GM18861 (cell line): ENCODE data around the gene GOLGA6B.
"Not testable (repeated sequence)": the region's sequence is repeated elsewhere in the genome, so short reads cannot be mapped to it uniquely, and the experiment has no call there.

Experiments
- ATAC-seq: cut with Tn5 transposase; IDR thresholded peaks from one replicate; pipeline ENCODE4 v1.9.1; 2021; ENCODE audit not compliant: unreplicated experiment

The GOLGA6B gene

GRCh38 chr15:72654397-72654796 lies at the start of gene GOLGA6B:
GOLGA6B (plus strand) TSS chr15:72654697; CDS start chr15:72654738, 41 bp downstream.
- not testable (repeated sequence) for ATAC-seq

- no peak for ATAC-seq
These were observed 49.7 kb upstream of the GOLGA6B start for GRCh38 chr15:72604794-72605193.

- ATAC-seq = not testable (repeated sequence)
These were observed 46.4 kb upstream of the GOLGA6B start for GRCh38 chr15:72608084-72608483.

DNA sequence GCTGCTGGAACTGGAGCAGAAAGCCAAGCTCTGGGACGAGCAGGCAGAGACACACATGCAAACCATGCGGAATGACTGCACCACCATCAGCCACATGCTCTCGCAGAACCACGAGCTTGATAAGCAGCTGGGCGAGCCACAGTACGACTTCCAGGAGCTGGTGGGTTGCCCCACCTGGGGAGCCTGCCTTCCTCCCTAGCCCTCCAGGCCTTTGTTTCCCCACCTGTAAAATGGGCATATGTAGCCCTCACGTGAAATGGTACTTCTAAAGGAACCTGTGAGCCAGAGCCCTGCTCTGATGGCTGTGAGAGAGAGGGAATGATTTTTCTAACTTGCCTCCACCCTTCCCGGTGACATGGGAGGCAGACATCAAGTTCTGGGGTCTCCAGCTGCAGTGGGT lies 44.6 kb upstream of the GOLGA6B start:
- no peak for ATAC-seq

GRCh38 chr15:72612324-72612723 lies 42.2 kb upstream of the GOLGA6B start:
- ATAC-seq = not testable (repeated sequence)

DNA sequence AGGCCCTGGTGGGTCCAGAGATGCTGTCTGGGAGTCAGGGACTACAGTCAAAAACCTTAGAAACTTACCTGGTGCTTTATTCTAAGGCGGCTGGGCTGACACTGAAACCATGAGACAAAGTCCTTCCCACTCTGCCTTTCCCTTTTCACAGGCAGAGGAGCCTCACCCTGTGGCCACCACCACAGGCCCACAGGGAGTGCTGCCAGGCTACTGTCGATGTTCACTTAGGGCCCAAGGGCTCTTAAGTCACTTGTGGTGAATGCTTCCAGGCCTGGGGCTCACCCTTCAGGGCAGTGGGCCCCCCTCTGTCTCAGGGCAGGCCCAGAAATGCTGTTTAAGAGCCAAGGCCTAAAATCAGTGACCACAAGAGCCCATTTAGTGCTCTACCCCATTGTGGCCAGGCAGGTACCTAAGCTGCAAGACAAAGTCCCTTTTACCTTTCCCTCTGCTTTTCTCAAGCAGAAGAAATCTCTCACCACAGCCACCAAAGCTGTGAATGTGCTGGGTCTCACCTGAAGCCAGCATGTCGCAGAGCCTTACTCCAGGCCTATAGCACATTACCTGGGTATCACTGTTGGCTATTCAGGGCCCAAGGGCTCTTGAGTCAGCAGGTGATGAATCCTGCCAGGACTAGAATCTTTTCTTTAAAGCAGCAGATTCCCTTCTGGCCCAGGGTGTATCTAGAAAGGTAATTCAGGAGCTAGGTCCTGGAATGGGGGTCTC lies 39.5 kb upstream of the GOLGA6B start:
- no peak for ATAC-seq

DNA sequence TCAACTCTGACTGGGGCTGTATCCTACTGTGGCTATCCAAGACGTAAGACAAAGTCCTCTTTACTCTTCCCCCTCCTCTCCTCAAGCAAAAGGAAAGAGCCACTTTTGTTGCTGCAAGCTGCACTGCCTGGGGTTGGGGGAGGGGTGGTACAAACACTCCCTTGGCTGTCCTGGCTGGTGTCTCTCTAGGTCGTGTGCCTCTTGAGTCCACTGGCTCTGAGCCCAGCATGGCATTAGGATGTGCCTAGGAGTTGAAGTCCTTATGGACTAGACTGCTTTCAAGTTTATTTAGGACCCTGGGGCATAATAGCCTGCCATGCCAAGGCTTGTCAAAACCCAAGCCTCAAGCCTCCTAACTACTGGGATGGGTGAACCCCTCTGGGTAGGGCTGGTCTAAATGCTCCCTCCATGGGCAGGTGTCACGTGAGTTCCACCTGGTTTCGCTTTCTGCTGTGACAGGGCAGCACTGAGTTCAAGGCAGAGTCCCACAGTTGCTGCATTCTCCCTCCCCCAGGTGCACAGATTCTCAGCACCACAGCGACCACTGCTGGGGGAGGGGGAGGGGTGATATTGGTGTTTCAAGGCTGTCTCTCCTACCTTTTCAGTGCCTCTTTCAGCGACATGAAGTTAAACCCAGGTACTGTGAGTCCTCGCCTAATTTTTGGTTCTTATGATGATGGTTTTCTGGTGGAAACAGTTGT lies 38.8 kb upstream of the GOLGA6B start:
- not testable (repeated sequence) for ATAC-seq

DNA sequence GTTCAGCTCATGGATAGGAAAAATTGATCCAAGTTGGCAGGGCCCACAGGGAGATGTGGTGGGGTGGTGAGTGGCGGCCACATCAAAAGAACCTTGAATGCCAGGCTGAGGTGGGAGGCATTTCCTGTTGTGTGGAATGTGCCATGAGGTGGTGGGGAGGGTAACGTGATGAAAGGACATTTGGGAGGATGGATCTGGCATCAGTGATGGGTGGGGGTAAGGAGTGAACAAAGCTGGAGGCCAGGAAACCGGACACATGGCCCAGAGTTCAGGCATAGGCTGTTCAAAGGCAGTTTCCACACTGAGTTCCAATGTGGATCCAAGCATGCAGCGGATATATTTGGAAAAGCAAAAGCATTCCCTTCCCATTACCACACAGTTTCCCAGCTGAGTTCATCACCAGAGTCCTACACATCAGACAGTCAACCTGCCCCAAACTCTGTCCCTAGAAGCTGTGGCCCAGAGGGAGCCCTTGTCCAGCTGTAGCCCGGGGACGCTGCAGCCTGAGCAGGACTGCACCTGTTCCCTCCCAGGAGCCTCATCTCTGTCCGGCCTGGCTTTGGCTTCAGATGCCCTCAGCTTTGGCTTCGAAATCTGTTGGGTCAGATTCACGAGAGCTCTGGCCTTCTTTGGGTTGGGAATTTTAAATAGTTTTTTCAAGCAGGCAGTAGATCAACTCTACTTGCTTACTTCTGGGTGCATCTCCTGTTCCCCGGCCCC lies 37.8 kb upstream of the GOLGA6B start:
- no peak for ATAC-seq

DNA sequence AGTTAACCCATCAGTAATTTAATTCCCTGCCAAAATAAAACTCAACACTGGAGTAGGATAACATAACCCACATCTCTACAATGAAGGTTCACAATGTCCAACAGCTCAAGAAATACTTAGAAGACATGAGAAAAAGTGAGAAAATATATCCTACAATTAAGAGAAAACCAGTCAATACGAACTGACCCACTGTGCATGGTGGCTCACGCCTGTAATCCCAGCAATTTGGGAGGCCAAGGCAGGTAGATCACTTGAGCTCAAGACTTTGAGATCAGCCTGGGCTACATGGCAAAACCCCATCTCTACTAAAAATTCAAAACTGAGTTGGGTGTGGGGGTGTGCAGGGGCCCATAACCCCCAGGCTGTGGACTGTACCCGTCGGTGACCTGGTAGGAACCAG lies 30.6 kb upstream of the GOLGA6B start:
- not testable (repeated sequence) for ATAC-seq

DNA sequence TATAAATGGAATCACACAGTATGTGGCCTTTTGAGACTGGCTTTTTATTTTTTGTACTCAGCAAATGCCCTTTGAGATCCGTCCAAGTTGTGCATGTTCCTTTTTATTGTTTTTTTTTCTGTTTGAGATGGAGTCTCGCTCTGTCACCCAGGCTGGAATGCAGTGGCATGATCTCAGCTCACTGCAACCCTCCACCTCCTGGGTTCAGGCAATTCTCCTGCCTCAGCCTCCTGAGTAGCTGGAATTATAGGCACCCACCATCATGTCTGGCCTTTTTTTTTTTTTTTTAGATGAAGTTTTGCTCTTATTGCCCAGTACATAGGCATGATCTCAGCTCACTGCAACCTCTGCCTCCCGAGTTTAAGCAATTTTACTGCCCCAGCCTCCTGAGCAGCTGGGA lies 28.3 kb upstream of the GOLGA6B start:
- not testable (repeated sequence) for ATAC-seq

DNA sequence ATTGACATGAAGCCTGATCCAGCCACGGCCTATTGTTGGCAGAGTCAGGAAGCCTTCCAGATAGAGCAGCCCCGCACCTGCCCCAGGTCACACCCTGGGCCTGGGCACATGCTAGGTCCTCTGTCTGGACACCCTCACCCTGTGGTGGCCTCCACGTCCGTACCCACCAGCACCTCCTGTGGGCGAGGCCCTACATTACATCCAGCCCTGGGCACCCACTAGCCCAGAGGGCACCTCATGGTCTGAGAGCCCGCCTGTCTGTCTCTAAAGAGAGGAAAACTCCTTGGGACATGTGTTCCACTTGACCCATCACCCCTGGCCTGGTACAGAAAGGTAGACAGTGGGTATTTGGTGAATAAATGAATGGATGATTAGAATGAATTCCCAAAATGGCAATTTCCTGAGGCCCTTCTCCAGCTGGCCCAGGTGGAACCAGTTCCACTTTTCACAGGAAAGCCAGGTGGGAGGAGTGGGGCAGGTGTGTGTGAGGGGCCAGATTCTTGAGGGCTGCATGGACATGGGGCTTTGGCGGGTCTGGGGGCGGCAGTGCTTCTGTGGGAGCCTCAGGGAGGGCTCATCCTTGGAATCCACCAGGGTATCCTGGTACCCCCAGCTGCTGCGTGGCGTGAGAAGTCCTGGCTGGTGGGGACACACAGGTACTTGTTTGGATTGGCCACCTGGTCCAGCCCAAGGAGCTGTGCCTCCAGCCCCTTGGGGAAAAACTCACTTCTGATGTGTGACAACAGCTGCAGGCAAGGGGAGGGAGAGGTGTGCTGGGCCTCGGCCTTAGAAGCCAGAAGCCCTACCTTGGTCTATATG lies 26.0 kb upstream of the GOLGA6B start:
- not testable (repeated sequence) for ATAC-seq

GRCh38 chr15:72629068-72629570 lies 25.4 kb upstream of the GOLGA6B start:
- not testable (repeated sequence) for ATAC-seq

- ATAC-seq = not testable (repeated sequence)
These were observed 17.8 kb upstream of the GOLGA6B start for GRCh38 chr15:72636519-72637282.

- ATAC-seq = not testable (repeated sequence)
These were observed 14.6 kb upstream of the GOLGA6B start for GRCh38 chr15:72639759-72640483.

GRCh38 chr15:72642271-72642670 lies 12.2 kb upstream of the GOLGA6B start:
- ATAC-seq = not testable (repeated sequence)

GRCh38 chr15:72648631-72649253 lies 5.8 kb upstream of the GOLGA6B start:
- not testable (repeated sequence) for ATAC-seq

- ATAC-seq = not testable (repeated sequence)
These were observed 1.5 kb downstream of the GOLGA6B start for GRCh38 chr15:72656014-72656413.

- ATAC-seq = not testable (repeated sequence)
These were observed 6.6 kb downstream of the GOLGA6B start for GRCh38 chr15:72661081-72661480.

DNA sequence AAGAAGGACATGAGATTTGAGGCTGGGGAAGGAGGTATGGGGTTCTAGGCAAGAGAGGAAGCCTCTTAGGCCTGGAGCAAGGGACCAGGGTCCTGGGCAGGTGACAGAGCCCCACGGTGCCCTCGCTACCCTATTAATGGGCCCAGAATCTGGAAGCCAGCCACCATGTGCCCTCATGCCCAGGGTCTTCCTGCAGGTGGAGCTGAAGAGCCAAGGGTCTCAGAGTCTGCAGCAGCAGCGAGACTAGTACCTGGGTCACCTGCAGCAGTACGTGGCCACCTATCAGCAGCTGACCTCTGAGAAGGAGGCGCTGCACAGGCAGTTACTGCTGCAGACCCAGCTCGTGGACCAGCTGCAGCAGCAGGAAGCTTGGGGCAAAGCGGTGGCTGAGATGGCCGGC lies 9.4 kb downstream of the GOLGA6B start:
- not testable (repeated sequence) for ATAC-seq
